ENCODE results near the gene EMC8.

The EMC8 gene

DNA sequence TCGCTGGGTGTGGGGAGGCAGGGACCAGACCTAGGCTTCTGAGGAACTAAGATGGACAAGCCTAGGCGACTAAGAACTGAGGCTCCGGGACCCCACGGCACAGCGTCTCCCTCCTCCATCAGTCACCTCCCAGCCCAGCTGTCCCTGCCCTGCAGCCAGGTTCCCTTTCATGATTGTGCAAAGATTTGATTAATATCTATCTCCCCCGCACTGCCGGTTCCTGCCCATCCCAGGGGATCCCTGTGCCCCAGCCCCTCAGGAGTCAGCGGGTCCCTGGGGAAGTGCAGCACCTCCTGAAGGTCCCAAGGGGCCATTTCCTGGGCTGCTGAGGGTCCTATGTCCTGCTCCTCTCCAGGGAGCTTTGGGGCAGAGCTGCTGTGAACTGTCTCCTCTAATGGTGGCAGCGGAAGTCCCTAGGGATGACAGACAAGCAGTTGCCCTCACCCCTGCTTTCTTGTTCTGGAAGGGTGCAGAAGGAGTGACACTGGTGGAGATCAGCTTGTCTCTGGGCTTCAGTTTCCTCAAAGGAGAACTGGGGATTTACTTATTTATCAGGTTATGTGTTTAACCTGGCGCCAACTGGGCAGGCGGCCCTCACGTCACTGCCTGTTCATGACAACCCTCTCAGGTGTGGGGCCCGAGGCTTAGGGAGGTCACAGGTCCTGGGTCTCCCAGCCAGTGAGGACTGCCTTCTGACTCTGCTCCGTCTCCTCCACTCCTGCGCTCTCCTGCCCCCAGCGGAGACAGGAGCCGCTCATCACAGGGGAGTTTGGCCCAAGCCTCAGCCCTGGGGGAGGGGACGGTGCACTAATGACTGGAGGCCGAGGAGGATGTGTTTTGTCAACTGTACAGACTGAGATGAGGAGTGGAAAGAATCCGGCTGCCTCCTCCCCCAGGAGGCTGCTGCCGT lies 46.6 kb downstream of the EMC8 start:
- peaks cover 0 to 7% (median 0%) of the 10 kb centered on the region in 5 donors for H3K27me3 ChIP-seq (ENCODE audit: control insufficient read depth in 5 of 5, insufficient read depth in 4 of 5, low read length in 5 of 5)
- H3K9ac ChIP-seq (ENCODE audit: low read length in 5 of 5), result no peak overlapping the region
- H3K4me1 ChIP-seq (ENCODE audit: control insufficient read depth in 5 of 5, insufficient read depth in 5 of 5, low read length in 5 of 5), result peaks cover 1 to 33% (median 23%) of the 10 kb centered on the region in 5 donors
- no peaks in the 10 kb centered on the region for H3K36me3 ChIP-seq (ENCODE audit: control insufficient read depth in 5 of 5, insufficient read depth in 5 of 5, low read length in 5 of 5)
- H3K27ac ChIP-seq (ENCODE audit: low read depth, low read length), result no peak overlapping the region
- no peaks in the 10 kb centered on the region for H3K9me3 ChIP-seq (ENCODE audit: control insufficient read depth in 5 of 5, low read length in 5 of 5)
- no peak overlapping the region for H3K4me3 ChIP-seq (ENCODE audit: low read depth in 1 of 5, low read length in 5 of 5)

DNA sequence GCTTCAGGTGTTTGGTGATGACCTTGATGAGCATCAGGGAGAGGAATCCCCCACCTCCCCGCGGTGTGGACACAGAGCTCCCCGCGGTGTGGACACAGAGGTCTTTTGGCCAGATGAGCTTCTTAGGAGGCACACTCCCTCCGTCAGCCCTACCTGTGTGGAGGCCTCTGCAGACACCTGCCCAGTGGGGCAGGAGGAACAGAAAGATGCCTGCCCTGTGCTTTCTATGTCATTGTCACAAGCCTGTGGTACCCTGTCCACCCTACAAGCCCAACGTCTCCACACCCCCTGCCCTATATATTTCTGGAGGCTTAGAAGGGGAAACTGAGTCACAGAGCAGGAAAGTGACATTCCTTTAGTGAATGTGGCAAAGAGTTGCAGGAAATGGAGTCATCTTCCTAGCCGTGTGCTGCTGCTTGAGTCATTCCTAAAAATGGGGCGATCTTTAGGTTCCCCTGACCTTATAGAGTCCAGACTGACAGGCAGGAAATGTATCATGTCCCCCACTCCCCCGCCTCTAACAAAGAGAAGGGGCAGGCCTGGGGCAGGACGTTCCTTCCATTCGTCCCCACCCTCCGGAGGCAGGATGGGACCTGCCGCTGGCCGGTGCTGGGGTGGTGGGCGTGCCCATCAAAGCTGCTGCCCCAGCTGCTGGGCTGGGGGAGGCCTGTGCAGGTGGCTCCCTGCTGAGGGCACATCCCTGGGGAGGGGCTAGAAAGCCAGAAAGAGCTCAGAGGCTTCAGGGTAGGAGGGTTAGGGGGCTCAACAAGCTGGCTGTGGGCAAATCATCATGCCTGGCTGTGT lies 47.4 kb downstream of the EMC8 start:
- Histone ChIP-seq H3K27ac (ENCODE audit: low read depth, low read length) (no peak overlapping the region), H3K4me1 (ENCODE audit: control insufficient read depth in 5 of 5, insufficient read depth in 5 of 5, low read length in 5 of 5) (peaks cover 1 to 33% (median 23%) of the 10 kb centered on the region in 5 donors), H3K9ac (ENCODE audit: low read length in 5 of 5) (no peak overlapping the region), H3K9me3 (ENCODE audit: control insufficient read depth in 5 of 5, low read length in 5 of 5) (no peaks in the 10 kb centered on the region), H3K4me3 (ENCODE audit: low read depth in 1 of 5, low read length in 5 of 5) (no peak overlapping the region), H3K27me3 (ENCODE audit: control insufficient read depth in 5 of 5, insufficient read depth in 4 of 5, low read length in 5 of 5) (peaks cover 0 to 7% (median 0%) of the 10 kb centered on the region in 5 donors), H3K36me3 (ENCODE audit: control insufficient read depth in 5 of 5, insufficient read depth in 5 of 5, low read length in 5 of 5) (no peaks in the 10 kb centered on the region)

DNA sequence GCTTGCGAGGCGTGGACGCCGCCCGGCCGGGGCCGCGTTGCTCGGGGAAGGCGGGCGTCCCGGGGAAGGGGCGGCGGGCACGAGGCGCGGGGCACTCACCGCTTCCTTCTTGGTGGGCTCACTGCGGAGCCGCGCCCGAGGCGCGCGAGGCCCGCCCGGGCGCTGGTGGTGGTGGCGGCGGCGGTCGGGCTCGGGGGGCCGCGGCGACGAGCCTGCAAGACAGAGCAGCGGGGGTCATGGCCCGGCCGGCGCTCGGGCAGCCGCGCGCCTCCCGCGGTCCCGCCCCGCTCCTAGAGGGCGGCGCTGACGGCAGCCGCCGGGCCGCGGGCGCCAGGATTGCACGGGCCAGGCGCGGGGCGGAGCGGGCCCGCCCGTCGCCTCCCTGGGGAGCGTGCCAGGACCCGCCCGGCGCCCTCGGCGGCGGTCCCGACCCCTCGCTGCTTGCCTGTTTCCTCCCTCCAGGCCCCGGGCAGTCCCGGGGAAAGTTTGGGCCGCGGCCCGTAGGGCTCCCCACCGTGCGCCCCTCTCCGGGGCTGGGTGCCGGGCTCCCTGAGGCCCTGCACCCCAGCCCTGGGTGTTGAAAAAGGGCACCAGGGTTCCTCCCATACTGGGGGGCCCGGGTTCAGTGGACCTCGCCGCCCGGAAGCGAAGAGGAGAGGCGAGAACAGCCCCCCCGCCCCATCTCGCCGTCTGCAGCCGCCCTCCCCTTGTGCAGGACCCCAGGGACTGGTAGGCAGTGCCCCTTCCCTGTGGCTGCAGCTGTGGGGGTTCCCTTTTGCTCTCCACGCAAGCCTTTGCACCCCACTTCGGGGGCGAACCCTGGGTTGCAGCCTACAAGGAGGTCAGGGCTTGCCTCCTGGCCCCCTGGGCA lies 48.3 kb downstream of the EMC8 start, which contains the start of gene C16orf74:
TSS of gene C16orf74 (minus strand) at position 270 of the 871 bp plus-strand sequence. CDS start 15,879 bp downstream, outside the sequence.
- Histone ChIP-seq H3K27ac (ENCODE audit: low read depth, low read length) (no peak within 1 kb of the TSS), H3K4me1 (ENCODE audit: control insufficient read depth in 5 of 5, insufficient read depth in 5 of 5, low read length in 5 of 5) (peaks cover 1 to 33% (median 27%) of the 10 kb centered on the region in 5 donors), H3K4me3 (ENCODE audit: low read depth in 1 of 5, low read length in 5 of 5) (peak within 1 kb of the TSS; percentile 53 to 73 (median 60)), H3K27me3 (ENCODE audit: control insufficient read depth in 5 of 5, insufficient read depth in 4 of 5, low read length in 5 of 5) (peaks cover 0 to 7% (median 0%) of the 10 kb centered on the region in 5 donors), H3K36me3 (ENCODE audit: control insufficient read depth in 5 of 5, insufficient read depth in 5 of 5, low read length in 5 of 5) (no peaks in the 10 kb centered on the region), H3K9me3 (ENCODE audit: control insufficient read depth in 5 of 5, low read length in 5 of 5) (no peaks in the 10 kb centered on the region), H3K9ac (ENCODE audit: low read length in 5 of 5) (peak within 1 kb of the TSS in 2 of 5 donors; percentile 30 to 56)

DNA sequence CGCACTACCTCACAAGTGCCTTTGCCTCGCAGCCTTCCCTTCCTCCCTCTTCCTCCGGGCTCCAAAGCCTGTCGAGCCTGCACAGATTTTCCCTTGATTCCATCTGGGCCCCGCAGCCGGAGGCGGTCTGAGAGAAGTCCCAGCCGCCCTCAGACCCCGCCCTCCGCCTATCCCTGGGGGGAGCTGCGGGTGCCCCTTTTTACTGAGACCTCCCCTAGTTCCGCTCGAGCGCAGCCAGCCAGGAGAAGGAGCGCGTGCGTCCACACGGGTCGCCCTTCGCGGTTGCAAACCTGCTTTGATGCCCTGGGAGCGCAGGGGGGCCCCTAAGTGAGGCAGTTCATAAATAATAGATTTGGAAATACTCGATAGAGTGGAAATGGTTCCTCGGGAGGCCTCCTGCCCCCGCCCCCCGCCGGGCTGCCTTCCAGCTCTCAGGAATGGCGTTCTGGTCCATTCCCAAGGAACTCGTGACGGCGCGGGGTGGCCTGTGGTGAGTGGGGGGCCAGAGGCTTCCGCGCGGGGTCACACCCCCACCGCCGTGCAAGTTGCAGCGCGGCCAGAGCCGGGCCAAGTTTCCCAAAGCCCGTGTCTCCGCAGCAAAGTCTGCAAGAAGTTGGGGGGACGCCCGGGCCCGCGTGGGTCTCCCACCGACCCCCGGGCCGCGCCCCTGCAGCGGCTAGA lies 49.1 kb downstream of the EMC8 start:
- Histone ChIP-seq H3K4me1 (ENCODE audit: control insufficient read depth in 5 of 5, insufficient read depth in 5 of 5, low read length in 5 of 5) (peaks cover 1 to 33% (median 27%) of the 10 kb centered on the region in 5 donors), H3K4me3 (ENCODE audit: low read depth in 1 of 5, low read length in 5 of 5) (peak overlapping the region; percentile 53 to 73 (median 60)), H3K9ac (ENCODE audit: low read length in 5 of 5) (peak overlapping the region in 2 of 5 donors; percentile 30 to 56), H3K9me3 (ENCODE audit: control insufficient read depth in 5 of 5, low read length in 5 of 5) (no peaks in the 10 kb centered on the region), H3K27ac (ENCODE audit: low read depth, low read length) (no peak overlapping the region), H3K27me3 (ENCODE audit: control insufficient read depth in 5 of 5, insufficient read depth in 4 of 5, low read length in 5 of 5) (peaks cover 0 to 7% (median 0%) of the 10 kb centered on the region in 5 donors), H3K36me3 (ENCODE audit: control insufficient read depth in 5 of 5, insufficient read depth in 5 of 5, low read length in 5 of 5) (no peaks in the 10 kb centered on the region)

DNA sequence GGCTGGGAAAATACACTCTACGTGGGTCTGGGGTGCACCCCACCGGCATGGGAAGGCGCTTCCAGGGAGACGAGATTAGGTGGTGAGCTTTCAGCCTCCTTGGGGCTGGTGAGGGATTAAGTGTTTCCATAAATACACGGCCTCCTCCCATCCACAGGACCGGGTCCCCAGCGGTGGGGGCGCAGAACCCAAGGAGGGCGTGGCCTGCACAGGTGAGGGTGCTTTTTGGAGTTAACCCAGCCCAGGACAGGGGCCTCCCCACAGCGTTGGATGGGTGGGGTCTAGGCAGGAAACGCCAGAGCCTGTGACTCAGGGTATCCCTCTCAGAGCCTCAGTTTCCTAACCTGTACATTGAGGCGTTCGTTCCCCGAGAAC lies 49.6 kb downstream of the EMC8 start:
- Histone ChIP-seq H3K4me3 (ENCODE audit: low read depth in 1 of 5, low read length in 5 of 5) (peak overlapping the region; percentile 53 to 73 (median 60)), H3K27ac (ENCODE audit: low read depth, low read length) (no peak overlapping the region), H3K36me3 (ENCODE audit: control insufficient read depth in 5 of 5, insufficient read depth in 5 of 5, low read length in 5 of 5) (no peaks in the 10 kb centered on the region), H3K4me1 (ENCODE audit: control insufficient read depth in 5 of 5, insufficient read depth in 5 of 5, low read length in 5 of 5) (peaks cover 1 to 33% (median 27%) of the 10 kb centered on the region in 5 donors), H3K9ac (ENCODE audit: low read length in 5 of 5) (peak overlapping the region in 2 of 5 donors; percentile 30 to 56), H3K9me3 (ENCODE audit: control insufficient read depth in 5 of 5, low read length in 5 of 5) (no peaks in the 10 kb centered on the region), H3K27me3 (ENCODE audit: control insufficient read depth in 5 of 5, insufficient read depth in 4 of 5, low read length in 5 of 5) (peaks cover 0 to 7% (median 0%) of the 10 kb centered on the region in 5 donors)

DNA sequence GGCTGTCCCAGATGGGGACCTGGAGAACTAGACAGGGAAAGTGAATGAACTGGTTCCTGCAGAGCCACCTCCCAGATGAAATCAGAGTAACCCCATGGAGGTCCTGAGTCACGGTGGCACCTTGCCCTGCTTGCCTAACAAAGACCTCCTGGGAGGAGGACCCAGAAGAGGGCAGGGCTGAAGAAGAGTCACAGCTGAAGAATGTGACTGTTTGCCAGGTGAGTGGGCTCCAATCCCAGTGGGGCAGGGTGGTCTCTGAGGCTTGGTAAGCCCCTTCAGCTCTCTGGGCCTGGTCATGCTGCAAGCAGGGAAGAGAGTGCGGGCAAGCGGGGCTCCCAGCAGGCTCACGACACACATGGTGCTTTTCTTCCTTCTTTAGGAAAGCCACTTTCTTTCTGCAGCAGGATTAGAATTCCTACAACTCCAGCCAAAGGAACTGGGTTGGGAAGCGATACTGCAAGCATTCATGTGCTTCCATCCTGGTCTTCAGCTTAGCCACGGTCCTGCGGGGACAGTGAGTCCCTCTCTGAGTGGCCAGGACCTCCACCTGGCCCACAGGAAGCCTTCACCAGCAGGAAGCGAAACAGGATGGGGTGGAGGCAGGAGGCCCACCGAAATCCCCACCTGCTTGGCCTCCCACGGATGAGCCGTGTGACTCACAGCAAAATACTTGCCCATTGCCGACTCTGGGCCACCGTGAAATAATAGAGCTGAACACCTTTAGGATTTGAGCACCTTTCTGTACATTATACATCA lies 52.7 kb downstream of the EMC8 start:
- Histone ChIP-seq H3K4me1 (ENCODE audit: control insufficient read depth in 5 of 5, insufficient read depth in 5 of 5, low read length in 5 of 5) (peaks cover 1 to 22% (median 16%) of the 10 kb centered on the region in 5 donors), H3K27me3 (ENCODE audit: control insufficient read depth in 5 of 5, insufficient read depth in 4 of 5, low read length in 5 of 5) (peaks cover 0 to 4% (median 0%) of the 10 kb centered on the region in 5 donors), H3K9ac (ENCODE audit: low read length in 5 of 5) (no peak overlapping the region), H3K4me3 (ENCODE audit: low read depth in 1 of 5, low read length in 5 of 5) (no peak overlapping the region), H3K27ac (ENCODE audit: low read depth, low read length) (no peak overlapping the region), H3K9me3 (ENCODE audit: control insufficient read depth in 5 of 5, low read length in 5 of 5) (no peaks in the 10 kb centered on the region), H3K36me3 (ENCODE audit: control insufficient read depth in 5 of 5, insufficient read depth in 5 of 5, low read length in 5 of 5) (no peaks in the 10 kb centered on the region)

DNA sequence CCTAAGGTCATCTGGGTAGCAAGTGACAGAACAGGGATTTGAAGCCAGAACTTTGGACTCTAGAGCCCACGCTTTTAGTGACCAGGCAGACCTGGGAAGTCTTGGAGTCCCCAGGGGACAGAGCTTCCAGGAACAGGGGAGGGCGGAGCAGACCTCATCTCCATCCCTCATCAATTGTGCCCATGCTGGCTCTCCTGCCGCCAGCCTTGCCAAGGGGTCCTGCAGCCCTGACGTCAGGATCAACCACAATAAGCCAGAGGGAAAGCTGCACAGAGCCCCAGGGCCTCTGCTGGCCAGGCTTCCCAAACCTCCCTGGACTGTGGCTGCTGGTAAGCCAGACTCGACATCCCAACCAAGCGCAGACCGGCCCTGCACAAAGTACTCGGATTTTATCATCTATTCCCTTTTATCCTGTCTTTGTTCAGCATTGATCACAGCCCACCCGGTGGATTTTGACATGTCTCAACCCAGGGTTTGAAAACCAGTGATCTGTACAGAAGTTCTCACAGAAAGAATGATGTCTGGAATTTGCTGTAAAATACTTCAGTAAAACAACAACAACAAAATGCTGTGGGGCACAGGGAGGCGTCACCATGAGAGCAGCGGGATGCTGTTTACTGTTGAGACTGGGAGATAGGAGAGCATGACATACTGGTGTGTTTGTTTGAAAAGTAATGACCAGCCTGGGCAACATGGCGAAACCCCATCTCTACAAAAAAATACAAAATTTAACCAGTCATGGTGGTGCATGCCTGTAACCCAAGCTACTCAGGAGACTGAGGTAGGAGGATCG lies 60.2 kb downstream of the EMC8 start:
- H3K4me3 ChIP-seq (ENCODE audit: low read depth in 1 of 5, low read length in 5 of 5), result no peak overlapping the region
- no peaks in the 10 kb centered on the region for H3K36me3 ChIP-seq (ENCODE audit: control insufficient read depth in 5 of 5, insufficient read depth in 5 of 5, low read length in 5 of 5)
- no peak overlapping the region for H3K9ac ChIP-seq (ENCODE audit: low read length in 5 of 5)
- H3K9me3 ChIP-seq (ENCODE audit: control insufficient read depth in 5 of 5, low read length in 5 of 5), result no peaks in the 10 kb centered on the region
- H3K4me1 ChIP-seq (ENCODE audit: control insufficient read depth in 5 of 5, insufficient read depth in 5 of 5, low read length in 5 of 5), result peaks cover 0 to 6% (median 0%) of the 10 kb centered on the region in 5 donors
- H3K27me3 ChIP-seq (ENCODE audit: control insufficient read depth in 5 of 5, insufficient read depth in 4 of 5, low read length in 5 of 5), result no peaks in the 10 kb centered on the region
- no peak overlapping the region for H3K27ac ChIP-seq (ENCODE audit: low read depth, low read length)

DNA sequence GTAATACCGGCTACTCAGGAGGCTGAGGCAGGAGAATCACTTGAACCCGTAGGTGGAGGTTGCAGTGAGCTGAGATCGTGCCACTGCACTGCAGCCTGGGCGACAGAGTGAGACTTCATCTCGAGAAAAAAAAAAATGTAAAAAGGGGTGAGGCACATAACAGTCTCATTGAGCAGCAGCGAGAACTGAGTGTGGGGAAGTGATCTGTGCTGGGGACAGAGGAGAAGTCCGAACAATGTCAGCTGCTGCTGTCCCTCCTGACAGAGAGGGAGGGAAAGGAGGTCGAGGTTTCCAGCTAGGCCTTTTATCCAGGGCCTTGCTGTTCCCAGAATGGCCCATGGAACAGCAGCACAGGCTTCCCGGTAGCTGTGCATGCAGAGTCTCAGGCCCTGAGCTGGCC lies 62.4 kb downstream of the EMC8 start:
- Histone ChIP-seq H3K27ac (ENCODE audit: low read depth, low read length) (no peak overlapping the region), H3K4me1 (ENCODE audit: control insufficient read depth in 5 of 5, insufficient read depth in 5 of 5, low read length in 5 of 5) (peaks cover 0 to 17% (median 5%) of the 10 kb centered on the region in 5 donors), H3K9me3 (ENCODE audit: control insufficient read depth in 5 of 5, low read length in 5 of 5) (no peaks in the 10 kb centered on the region), H3K9ac (ENCODE audit: low read length in 5 of 5) (no peak overlapping the region), H3K4me3 (ENCODE audit: low read depth in 1 of 5, low read length in 5 of 5) (no peak overlapping the region), H3K27me3 (ENCODE audit: control insufficient read depth in 5 of 5, insufficient read depth in 4 of 5, low read length in 5 of 5) (no peaks in the 10 kb centered on the region), H3K36me3 (ENCODE audit: control insufficient read depth in 5 of 5, insufficient read depth in 5 of 5, low read length in 5 of 5) (no peaks in the 10 kb centered on the region)
